ENCODE data around the gene PLXND1.

GRCh38 chr3:129600348-129600747, 6.1 kb downstream of the PLXND1 start:
- no peak for TF ChIP-seq CTCF (IDR thresholded peaks at IDR 0.05)
- no peak for TF ChIP-seq POLR2A (IDR thresholded peaks at IDR 0.05)

All from tibial nerve (tissue), 3 donors.